OCI-M1 (cell line): ENCODE data around the gene SPN.
"Not testable (repeated sequence)": the region's sequence is repeated elsewhere in the genome, so short reads cannot be mapped to it uniquely, and the experiment has no call there.

Source experiments
- DNase-seq: peaks from one replicate; lab custom pipeline; 2025; lab: John Stamatoyannopoulos, UW

Gene SPN

DNA sequence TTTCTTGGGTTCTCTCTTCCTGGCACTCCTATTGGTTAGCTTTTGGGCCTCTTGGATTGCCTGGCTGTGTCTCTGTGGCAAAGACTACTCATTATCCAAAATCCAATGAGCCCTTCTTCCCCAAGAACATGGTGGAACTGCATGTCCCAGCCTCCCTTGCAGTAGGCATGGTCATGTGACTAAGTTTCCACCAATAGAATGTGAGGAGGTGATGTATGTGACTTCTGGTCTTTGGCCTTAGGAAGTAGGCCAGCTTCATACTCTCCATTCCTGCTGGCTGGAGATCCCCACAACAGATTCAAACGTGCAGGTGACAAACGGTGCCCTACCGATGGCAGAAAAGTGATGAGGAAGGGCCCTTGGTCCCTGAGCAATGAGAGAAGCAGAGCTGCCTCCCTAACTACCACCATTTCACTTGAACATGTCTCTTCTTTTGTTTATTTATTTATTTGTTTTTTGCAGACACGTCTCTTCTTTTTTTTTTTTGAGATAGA, 17.3 kb upstream of the SPN start:
- peak; percentile 93 for DNase-seq

DNA sequence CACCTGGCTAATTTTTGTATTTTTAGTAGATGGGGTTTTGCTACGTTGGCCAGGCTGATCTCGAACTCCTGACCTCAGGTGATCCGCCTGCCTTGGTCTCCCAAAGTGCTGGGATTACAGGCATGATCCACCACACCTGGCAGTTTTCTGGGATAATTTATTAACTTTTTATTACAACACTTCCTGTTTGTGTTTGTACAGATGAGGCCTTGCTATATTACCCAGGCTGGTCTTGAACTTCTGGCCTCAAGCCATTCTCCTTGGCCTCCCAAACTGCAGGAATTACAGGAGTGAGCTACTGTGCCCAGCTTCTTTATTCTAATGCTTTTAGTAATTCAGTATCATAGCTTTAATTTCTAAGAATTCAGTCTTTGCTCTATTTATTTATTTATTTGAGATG, 16.1 kb upstream of the SPN start:
- no peak for DNase-seq

DNA sequence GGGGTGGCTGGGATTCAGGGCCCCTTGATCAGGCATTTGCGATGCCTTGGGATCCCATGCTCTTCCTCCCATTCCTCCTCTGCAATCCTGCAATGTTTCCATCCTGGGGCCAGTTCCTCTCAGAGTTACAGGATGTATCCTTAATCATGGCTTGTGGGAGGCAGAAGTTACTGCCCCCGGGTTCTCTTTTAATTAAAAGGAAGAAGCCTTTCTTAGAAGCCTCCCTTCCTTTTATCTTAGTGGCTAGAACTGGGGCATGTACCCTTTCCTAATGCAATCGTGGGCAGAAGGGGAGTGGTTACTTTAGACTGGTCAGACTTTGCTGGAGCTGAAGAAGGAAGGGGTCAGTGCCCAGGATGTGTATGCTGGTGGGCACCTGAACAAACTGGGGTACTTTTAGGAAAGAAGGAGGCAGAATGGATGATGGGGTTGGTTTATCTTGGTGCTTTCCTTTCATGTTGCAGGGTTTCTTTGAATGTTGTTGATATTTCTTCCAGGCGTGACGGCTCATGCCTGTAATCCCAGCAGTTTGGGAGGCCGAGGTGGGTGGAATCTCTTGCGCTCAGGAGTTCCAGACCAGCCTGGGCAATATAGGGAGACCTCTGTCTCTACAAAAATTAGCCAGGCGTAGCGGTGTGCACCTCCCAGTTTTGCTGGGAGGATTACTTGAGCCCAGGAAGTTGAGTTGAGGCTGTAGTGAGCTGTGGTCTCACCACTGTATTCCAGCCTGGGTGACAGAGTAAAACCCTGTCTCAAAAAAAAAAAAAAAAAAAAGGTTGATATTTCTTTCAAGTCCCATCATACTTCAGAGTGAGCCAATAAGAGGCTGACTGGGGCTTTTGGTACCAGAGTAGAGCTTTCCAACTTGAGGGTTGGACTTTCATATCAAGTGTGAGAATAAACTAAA, 13.2 kb upstream of the SPN start:
- peak; percentile 84 for DNase-seq

DNA sequence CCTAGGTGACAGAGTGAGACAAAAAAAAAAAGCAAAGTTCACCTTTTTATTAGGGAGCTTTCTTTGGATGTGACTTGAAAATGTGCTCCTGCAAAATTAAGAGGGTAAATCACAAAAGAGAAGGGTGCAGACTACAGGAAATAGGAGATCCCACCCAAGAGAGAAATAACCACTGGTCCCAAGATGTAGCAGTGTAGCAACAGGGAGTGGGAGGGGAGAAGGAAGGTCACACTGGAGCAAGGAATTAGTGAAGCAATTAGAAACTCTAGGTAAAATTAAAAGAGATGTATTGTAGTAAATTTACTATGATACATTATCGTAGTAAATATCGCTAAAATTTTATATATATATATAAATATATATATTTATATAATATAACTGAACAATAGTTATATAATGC, 12.3 kb upstream of the SPN start:
- DNase-seq = no peak

GRCh38 chr16:29651774-29652349, 11.2 kb upstream of the SPN start:
- peak; percentile 53 for DNase-seq

DNA sequence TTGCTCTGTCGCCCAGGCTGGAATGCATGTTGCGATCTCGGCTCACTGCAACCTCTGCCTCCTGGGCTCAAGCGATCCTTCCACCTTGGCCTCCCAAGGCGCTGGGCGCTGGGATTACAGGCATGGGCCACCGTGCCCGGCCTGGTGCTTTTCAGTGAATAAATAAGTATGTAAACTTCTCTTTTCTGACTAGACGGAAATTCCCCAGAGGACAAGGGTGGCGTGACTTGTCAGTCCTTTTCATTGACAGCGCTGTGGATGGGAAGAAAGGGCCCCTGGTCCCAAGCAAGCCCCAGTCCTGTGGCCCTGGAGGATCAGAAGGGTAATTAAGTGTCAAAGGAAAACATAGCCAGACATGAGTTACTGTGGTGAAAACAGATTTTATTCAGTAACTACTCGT, 9.6 kb upstream of the SPN start:
- peak; percentile 43 for DNase-seq

DNA sequence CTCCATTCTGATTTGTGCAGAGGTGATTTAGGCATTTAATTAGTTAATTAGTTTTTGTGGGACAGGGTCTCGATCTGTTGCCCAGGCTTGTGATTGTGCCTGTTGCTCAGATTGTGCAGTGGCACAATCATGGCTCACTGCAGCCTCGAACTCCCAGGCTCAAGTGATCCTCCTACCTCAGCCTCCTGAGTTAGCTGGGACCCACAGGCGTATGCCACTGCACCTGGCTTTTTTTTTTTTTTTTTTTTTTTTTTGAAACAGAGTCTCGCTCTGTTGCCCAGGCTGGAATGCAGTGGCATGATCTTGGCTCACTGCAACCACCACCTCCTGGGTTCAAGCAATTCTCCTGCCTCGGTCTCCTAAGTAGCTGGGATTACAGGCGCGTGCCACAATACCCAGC, 9.2 kb upstream of the SPN start:
- not testable (repeated sequence) for DNase-seq

- DNase-seq = peak; percentile 58
Measured at GRCh38 chr16:29656688-29657523, 6.1 kb upstream of the SPN start.

GRCh38 chr16:29658705-29659104, 4.3 kb upstream of the SPN start:
- DNase-seq = no peak

DNA sequence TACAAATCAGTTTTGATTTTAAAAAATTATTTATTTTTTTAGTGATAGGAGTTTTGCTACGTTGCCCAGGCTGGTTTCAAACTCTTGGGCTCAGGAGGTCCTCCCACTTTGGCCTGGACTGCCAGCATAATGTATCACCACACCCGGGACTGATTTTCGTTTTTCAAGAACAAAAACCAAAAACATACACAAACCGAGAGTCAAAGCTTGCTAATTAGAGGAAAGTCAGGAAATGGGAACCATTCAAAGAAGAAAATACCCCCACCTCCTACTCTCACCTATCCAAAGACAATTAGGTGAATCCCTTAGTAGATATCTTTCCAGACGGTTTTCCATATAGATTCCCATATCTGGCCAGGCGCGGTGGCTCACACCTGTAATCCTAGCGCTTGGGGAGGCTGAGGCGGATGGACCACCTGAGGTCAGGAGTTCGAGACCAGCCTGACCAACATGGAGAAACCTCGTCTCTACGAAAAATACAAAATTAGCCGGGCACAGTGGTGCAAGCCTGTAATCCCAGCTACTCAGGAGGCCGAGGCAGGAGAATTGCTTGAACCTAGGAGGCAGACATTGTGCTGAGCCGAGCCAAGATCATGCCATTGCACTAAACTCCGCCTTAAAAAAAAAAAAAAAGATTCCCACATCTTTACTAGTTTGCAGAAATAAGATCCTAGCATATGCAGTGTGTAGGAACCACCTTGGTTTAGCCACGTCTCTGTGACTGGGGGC, 883 bp upstream of the SPN start:
- peak; percentile 70 for DNase-seq

DNA sequence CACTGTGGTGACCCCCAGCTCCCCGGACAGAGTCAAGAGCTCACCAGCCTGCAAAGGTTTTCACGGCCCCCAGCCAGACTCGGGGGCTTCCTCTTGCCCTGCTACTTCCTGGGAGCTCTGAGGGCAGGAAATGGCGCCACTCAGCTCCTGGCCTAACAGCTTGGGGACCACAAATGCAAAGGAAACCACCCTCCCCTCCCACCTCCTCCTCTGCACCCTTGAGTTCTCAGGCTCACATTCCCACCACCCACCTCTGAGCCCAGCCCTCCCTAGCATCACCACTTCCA, 375 bp upstream of the SPN start:
- peak; percentile 93 for DNase-seq

DNA sequence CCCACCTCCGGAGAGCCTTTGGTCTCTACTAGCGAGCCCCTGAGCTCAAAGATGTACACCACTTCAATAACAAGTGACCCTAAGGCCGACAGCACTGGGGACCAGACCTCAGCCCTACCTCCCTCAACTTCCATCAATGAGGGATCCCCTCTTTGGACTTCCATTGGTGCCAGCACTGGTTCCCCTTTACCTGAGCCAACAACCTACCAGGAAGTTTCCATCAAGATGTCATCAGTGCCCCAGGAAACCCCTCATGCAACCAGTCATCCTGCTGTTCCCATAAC, 702 bp downstream of the SPN start:
- no peak for DNase-seq

GRCh38 chr16:29664091-29664921, 1.3 kb downstream of the SPN start:
- peak; percentile 87 for DNase-seq

- peak; percentile 54 for DNase-seq
Measured at GRCh38 chr16:29665294-29666077, 2.4 kb downstream of the SPN start.

GRCh38 chr16:29667322-29667610, 4.2 kb downstream of the SPN start:
- DNase-seq = not testable (repeated sequence)

- DNase-seq = no peak
Measured at GRCh38 chr16:29667755-29668154, 4.7 kb downstream of the SPN start.

DNA sequence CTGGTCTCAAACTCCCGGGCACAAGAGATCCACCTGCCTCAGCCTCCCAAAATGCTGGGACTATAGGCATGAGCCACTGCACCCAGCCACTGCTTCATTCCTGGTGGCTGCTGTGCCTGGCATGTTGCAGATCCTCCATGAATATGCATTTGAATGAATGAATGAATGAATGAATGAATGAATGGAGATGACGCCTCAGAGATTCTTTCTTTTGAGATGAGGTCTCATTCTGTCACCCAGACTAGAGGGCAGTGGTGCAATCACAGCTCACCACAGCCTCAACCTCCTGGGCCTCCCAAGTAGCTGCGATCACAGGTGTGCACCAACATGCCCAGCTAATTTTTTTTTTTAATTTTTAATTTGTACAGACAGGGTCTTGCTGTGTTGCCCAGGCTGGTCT, 5.2 kb downstream of the SPN start:
- no peak for DNase-seq

GRCh38 chr16:29673501-29673900, 10.5 kb downstream of the SPN start:
- DNase-seq = no peak

- no peak for DNase-seq
Measured at GRCh38 chr16:29674188-29674587, 11.1 kb downstream of the SPN start.

GRCh38 chr16:29675811-29676643, 13.0 kb downstream of the SPN start:
- DNase-seq = peak; percentile 85
